GM12875 (cell line): ENCODE measurements around the gene RAB9A.

ENCODE experiments used
- H3K4me3 ChIP-seq: one replicate; pipeline ENCODE4 v1.5.1; 2011; ENCODE audit warnings: low read depth, low read length, control low read depth
- TF ChIP-seq, protein P1 (sequence below): IDR thresholded peaks from 2 replicates; pipeline ENCODE4 v1.5.1; 2011; ENCODE audit warnings: low read depth, mild to moderate bottlenecking, control low read depth, inconsistent platforms, low read length, moderate library complexity, borderline replicate concordance; ENCODE audit not compliant: insufficient read depth

Gene RAB9A

DNA sequence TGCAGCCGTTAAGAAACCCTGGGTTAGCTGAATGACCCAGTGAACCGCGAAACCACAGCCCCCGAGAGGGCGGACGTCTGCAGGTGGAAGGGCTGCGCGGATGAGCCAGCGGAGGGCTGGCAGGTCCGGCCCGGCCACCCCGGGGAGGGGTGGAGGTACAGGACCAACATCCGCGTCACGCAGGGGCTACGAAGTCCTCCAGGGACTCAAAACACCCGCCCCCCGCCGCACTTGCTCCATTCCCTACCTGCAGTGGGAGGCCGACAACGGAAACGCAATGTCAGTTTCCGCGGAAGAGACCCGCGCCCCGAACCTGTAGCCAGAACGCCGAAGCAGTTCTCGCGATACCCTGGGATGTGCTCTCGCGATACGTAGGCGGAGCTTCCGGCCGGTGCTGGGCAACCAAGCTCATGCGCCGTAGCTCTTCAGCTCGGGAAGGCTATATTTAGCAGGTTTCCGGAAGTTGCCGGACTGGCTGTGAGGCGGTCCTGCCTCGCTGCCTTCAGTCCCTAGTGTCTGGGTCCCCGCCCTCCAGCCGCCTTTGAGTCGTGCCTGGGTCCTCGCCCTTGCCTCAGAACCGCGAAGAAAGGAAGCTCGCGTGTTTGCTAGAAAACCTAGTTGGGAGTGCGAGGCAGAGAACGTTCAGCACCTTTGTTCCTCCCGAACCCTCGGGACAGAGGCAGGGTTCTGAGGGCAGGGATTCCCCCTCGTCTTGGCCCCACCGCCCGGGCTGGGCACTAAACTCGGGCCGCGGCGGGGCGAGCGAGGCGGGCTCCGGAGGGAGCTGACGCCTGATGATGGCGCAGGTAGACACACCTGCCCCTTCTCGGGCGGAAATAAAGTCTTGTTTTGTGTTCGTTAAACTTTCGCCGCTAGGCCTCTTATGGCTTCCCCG, 45.6 kb downstream of the RAB9A start, which contains the start of the genes OFD1 and TRAPPC2:
TSS of gene OFD1 (plus strand) at position 471 of the 895 bp plus-strand sequence. CDS start at position 795, 324 bp downstream.
TSS of gene TRAPPC2 (minus strand) at position 343 of the 895 bp plus-strand sequence. CDS start 14,657 bp downstream, outside the sequence.
- peak within 1 kb of the TSS; percentile 93 for H3K4me3 ChIP-seq
- TF ChIP-seq, protein P1, sequence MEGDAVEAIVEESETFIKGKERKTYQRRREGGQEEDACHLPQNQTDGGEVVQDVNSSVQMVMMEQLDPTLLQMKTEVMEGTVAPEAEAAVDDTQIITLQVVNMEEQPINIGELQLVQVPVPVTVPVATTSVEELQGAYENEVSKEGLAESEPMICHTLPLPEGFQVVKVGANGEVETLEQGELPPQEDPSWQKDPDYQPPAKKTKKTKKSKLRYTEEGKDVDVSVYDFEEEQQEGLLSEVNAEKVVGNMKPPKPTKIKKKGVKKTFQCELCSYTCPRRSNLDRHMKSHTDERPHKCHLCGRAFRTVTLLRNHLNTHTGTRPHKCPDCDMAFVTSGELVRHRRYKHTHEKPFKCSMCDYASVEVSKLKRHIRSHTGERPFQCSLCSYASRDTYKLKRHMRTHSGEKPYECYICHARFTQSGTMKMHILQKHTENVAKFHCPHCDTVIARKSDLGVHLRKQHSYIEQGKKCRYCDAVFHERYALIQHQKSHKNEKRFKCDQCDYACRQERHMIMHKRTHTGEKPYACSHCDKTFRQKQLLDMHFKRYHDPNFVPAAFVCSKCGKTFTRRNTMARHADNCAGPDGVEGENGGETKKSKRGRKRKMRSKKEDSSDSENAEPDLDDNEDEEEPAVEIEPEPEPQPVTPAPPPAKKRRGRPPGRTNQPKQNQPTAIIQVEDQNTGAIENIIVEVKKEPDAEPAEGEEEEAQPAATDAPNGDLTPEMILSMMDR, result no peak

DNA sequence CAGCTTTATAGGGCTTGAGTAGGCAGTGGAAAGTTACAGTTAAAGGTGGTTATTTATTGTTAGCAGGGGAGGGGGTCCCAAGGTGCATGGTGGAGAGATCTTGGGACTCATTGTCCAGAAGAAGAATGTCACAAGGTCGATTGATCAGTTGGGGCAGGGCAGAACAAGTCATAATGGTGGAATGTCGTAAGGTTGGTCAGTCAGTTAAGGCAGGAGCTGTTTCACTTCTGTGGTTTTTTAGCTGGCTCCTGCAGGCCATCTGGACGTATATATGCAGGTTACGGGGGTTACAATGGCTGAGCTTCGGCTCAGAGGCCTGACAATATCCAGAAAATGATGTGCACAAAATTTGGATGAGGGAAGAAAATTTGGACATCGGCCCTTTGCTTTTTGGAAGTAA, 52.8 kb downstream of the RAB9A start:
- peak overlapping the region; percentile 5 for H3K4me3 ChIP-seq
- TF ChIP-seq, protein P1, result no peak

DNA sequence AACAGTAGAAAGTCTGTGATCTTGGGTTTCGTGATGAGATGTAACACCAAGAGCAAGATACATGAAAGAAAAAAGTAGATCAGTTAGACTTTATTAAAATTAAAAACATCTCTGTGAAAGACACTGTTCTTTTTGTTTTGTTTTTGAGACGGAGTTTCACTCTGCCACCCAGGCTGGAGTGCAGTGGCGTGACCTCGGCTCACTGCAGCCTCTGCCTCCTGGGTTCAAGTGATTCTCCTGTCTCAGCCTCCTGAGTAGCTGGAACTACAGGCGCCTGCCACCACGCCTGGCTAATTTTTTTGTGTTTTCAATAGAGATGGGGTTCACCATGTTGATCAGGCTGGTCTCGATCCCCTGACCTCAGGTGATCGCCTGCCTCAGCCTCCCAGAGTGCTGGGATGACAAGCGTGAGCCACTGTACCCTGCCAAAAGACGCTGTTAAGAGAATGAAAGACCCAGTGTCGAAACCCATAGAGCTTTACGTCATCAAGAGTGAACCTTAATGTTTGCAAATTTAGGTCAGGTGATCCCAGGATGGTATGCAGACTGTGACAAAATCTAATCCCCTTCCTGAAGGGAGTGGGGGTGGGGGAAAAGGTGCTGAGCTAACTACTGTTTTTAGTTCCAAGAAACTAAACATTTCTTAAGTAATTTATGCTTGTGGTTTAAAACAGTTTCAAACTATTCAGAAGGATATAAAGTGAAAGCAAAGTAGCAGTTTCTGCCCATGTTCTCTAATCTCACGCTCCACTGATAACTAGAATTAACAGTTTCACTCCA, 53.7 kb downstream of the RAB9A start:
- TF ChIP-seq, protein P1, result no peak
- H3K4me3 ChIP-seq, result no peak overlapping the region

DNA sequence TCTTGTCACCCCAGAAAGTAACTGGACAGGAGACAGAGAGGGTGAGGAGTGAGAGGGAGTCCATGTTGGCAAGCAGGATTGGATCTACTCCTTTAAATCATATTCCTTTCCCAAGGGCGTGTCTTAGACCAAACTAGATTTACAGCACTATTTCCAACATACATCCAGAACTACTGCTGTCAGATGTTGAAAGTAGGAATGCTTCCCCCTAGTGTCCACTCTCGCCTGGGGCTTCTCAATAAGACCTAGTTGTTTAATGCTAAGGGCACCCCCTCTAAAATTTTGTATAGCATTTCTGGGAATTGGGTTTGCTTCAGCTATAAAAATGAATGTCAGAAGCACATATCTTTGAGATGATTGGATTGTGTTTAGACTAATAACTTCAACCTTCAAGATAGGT, 58.9 kb downstream of the RAB9A start:
- no peak overlapping the region for H3K4me3 ChIP-seq
- TF ChIP-seq, protein P1, result peak; percentile 45; the same call in 1 of the 2 replicates

DNA sequence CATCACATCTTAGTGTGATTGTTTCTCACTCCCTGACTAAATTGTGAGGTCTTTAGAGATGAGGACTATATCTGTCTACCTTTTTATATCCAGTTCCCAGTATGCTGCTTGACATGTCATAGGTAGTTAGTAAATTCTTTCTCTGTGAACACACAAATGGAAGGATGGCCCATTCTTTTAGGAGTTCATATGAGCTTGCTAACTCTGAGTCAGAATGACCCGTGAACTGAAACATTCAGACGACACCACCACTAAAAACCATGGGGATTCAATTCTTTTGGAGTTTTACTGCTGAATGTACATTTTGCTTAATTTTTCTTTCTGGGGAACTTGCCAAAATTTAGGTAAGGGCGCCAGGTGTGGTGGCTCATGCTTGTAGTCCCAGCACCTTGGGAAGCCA, 59.6 kb downstream of the RAB9A start:
- no peak overlapping the region for H3K4me3 ChIP-seq
- TF ChIP-seq, protein P1, result no peak

DNA sequence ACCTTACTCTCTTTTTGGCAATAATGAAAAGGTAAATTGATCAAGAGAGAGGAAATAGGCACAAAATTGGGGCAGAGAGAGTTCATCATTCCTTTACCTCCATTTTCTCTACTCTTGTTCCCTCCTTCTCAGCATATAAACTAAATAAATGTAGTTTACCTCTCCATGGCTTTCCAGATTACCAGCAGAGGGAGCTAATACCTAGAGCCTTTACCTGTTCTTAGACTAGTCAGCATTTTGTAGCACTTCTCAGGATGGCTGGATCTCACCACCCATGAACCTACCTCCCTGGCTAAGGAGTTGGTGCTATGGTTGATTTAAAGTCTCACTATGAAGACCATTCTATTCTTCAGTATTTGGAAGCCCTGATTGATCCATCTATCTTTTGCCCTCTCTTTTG, 61.3 kb downstream of the RAB9A start:
- TF ChIP-seq, protein P1, result peak; percentile 54; the same call in 1 of the 2 replicates

DNA sequence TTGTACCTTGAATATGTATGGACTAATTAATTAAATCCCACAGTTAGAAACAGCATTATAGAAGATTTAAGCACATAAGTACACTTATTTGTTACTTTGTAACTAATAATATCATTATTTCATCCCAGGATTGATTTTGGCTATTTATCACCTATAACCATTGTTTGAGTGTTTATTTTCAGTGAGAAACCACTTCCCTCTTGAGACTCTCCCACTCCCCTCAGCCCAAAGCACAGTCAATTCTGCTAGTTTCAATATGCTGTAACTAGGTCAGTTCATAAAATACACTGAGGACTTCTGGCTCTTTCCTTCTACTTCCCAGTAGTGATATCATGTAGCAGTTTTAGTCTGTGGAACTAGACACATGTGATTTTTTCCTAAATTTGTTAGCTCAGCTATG, 61.9 kb downstream of the RAB9A start:
- no peak overlapping the region for H3K4me3 ChIP-seq
- TF ChIP-seq, protein P1, result no peak

More for the DNA sequence above, 61.3 kb downstream of the RAB9A start:
- H3K4me3 ChIP-seq, result no peak overlapping the region
